Measurements from ENCODE around the gene KCNMA1.

GRCh38 chr10:76961841-76962240, 675.8 kb downstream of the KCNMA1 start:
- TF ChIP-seq CTCF (IDR thresholded peaks at IDR 0.05) (no peak), POLR2AphosphoS5 (IDR thresholded peaks at IDR 0.05) (no peak)
